Activated CD8-positive, alpha-beta T cell treated with anti-CD3 and anti-CD28 coated beads for 36 hours (primary cell): ENCODE measurements around the gene TPCN1. TPM values are rescaled to one million over a fixed set of nuclear protein-coding genes. Genes with fewer than 3 reads are reported as not detected.
A peak's percentile ranks its signal among the peaks of the same experiment; 100 is the strongest.

ENCODE experiments used
- ATAC-seq: fragments of 200-7000 bp; cut with Tn5 transposase; one replicate; pipeline ENCODE4 v1.10.0; 2021; ENCODE audit warnings: mild to moderate bottlenecking, moderate library complexity
- CTCF ChIA-PET: fragments of 350-600 bp; sonication (Branson Sonifier 250); formaldehyde crosslinking; loops from one replicate; lab custom pipeline; 2021; ENCODE audit warnings: antibody characterized with exemption; lab: Charles Lee
- POLR2A ChIA-PET: fragments of 350-600 bp; sonication (Branson Sonifier 250); formaldehyde crosslinking; loops from one replicate; lab custom pipeline; 2021; ENCODE audit warnings: antibody characterized with exemption; lab: Charles Lee
- DNase-seq: peaks from one replicate; pipeline ENCODE4 v3.0.0-alpha.2; 2020
- H3K27ac Mint-ChIP-seq: one replicate; pipeline ENCODE4 v1.8.0; 2021; ENCODE audit warnings: mild to moderate bottlenecking, mixed read lengths
- H3K27me3 Mint-ChIP-seq: one replicate; pipeline ENCODE4 v1.8.0; 2021; ENCODE audit warnings: mixed read lengths
- H3K36me3 Mint-ChIP-seq: one replicate; pipeline ENCODE4 v1.8.0; 2021; ENCODE audit warnings: low read depth, mixed read lengths
- H3K4me1 Mint-ChIP-seq: one replicate; pipeline ENCODE4 v1.8.0; 2021; ENCODE audit warnings: low read depth, mixed read lengths
- H3K4me3 Mint-ChIP-seq: one replicate; pipeline ENCODE4 v1.8.0; 2021; ENCODE audit warnings: mild to moderate bottlenecking, moderate library complexity, mixed read lengths
- H3K9me3 Mint-ChIP-seq: one replicate; pipeline ENCODE4 v1.8.0; 2021; ENCODE audit warnings: mixed read lengths
- intact Hi-C: fragments of 100-400 bp; cut with micrococcal nuclease; formaldehyde crosslinking; loops from one replicate; pipeline ENCODE4 v1.10.0; 2022
- total RNA-seq, 2 experiments: library from RNA; stranded (reverse); gene quantifications; one replicate each; pipeline ENCODE4 v1.2.3, GENCODE V29; 2021
- TF ChIP-seq, protein P1 (sequence below): fragments of 200-600 bp; IDR thresholded peaks from one replicate; pipeline ENCODE4 v1.8.0; 2022; ENCODE audit warnings: antibody characterized with exemption, mild to moderate bottlenecking

Gene TPCN1
- total RNA-seq, 2 experiments from 2014 or later, result 29.9 to 33.5 TPM

DNA sequence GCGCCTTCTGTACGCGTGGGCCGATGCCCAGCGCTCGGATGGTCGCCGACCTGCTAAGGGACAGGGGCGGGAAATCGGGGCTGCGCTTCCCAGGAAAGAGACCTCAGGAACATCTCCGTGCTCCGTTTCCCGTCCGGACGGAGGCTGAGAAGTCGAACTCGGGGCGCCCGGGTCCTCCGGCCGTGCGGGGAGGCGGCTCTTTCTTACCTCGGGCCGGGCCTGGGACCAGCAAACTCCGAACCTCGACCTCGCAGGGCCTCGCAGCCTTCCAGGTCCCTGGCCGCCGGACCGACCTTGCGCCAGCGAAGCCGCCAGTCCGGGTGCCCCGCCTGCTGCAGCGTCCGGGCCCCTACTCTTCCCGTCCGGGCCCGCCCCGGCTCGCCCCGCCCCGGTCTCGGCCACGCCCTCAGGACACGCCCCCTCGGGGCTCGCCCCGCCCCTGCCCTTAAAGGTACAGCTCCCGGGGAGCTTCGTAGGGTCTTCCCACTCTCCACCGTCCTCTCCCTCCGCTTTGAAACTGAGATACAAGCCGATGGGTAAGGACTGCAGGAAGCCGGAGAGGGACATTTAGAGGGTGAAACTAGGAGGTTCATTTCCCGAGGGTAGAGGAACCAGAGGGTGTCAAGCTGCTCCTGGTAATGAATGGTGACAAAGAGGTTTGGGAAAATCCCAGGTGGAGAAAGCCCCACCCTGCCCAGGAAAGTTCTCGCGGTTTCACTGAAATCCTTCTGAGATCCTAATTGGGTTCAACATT, 113.7 kb downstream of the TPCN1 start, which contains the start of gene SLC8B1:
Gene SLC8B1, minus strand, starts transcription at position 324 of the 754 bp plus-strand sequence. CDS start 2,231 bp downstream, outside the sequence.
- Mint-ChIP-seq H3K4me1 (peaks cover 23% of the 10 kb centered on the region), H3K36me3 (peaks cover 17% of the 10 kb centered on the region), H3K27me3 (no peaks in the 10 kb centered on the region), H3K9me3 (no peaks in the 10 kb centered on the region), H3K27ac (peak within 1 kb of the TSS; percentile 70), H3K4me3 (peak within 1 kb of the TSS; percentile 96)
- intact Hi-C loops, result loop anchor here (2.0 kb wide), 1 partner anchor 18 kb away; no protein-coding TSS in a partner anchor
- TF ChIP-seq, protein P1, sequence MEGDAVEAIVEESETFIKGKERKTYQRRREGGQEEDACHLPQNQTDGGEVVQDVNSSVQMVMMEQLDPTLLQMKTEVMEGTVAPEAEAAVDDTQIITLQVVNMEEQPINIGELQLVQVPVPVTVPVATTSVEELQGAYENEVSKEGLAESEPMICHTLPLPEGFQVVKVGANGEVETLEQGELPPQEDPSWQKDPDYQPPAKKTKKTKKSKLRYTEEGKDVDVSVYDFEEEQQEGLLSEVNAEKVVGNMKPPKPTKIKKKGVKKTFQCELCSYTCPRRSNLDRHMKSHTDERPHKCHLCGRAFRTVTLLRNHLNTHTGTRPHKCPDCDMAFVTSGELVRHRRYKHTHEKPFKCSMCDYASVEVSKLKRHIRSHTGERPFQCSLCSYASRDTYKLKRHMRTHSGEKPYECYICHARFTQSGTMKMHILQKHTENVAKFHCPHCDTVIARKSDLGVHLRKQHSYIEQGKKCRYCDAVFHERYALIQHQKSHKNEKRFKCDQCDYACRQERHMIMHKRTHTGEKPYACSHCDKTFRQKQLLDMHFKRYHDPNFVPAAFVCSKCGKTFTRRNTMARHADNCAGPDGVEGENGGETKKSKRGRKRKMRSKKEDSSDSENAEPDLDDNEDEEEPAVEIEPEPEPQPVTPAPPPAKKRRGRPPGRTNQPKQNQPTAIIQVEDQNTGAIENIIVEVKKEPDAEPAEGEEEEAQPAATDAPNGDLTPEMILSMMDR, result no peak
- DNase-seq (peak; percentile 88), ATAC-seq (peak; percentile 99)
- ChIA-PET CTCF (interaction anchor here (0.9 to 1.4 kb wide), 3 partner anchors 9 to 18 kb away, joined by 3 to 4 read pairs (median 3); no protein-coding TSS in a partner anchor), POLR2A (interaction anchor here (1.1 kb wide), 1 partner anchor 23 kb away, joined by 3 read pairs; no protein-coding TSS in a partner anchor)

DNA sequence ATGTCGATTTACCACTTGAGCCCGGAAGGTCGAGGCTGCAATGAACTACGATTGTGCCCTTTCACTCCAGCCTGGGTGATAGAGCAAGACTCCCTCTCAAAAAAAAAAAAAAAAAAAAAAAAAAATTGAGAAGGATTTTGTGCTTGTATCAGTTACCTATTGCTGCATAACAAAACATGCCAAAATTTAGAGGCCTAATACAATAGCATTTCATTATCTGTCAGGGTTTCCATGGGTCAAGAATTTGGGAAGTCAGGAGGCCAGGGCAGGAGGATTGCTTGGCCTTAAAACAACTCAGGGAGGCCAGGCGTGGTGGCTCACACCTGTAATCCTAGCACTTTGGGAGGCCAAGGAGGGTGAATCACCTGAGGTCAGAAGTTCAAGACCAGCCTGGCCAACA, 118.3 kb downstream of the TPCN1 start:
- POLR2A ChIA-PET, result no interaction called here
- intact Hi-C loops, result no loop called here
- H3K27ac Mint-ChIP-seq, result no peak overlapping the region
- no peak for DNase-seq
- ATAC-seq, result no peak
- H3K4me1 Mint-ChIP-seq, result peaks cover 2% of the 10 kb centered on the region
- TF ChIP-seq, protein P1, result no peak
- CTCF ChIA-PET, result no interaction called here
- no peaks in the 10 kb centered on the region for H3K9me3 Mint-ChIP-seq
- no peaks in the 10 kb centered on the region for H3K27me3 Mint-ChIP-seq
- H3K4me3 Mint-ChIP-seq, result no peak overlapping the region
- no peaks in the 10 kb centered on the region for H3K36me3 Mint-ChIP-seq

DNA sequence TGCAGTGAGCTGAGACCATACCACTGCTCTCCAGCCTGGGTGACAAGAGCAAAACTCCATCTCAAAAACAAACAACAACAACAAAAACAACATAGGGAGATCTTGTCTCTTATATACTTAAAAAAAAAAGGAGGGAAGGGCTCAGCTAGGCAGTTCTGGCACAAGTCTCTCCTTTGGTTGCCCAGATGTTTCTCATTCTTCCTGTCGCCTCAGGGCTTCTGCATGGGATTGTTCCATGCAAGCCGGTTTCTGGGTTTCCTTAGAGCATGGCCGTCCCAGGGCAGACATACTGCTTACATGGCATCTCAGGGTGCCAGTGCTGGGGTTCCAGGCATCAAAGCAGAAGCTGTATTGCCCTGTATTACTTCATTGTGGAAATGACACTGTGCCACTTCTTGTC, 118.8 kb downstream of the TPCN1 start:
- intact Hi-C loops, result no loop called here
- Mint-ChIP-seq H3K4me3 (no peak overlapping the region), H3K9me3 (no peaks in the 10 kb centered on the region), H3K36me3 (no peaks in the 10 kb centered on the region), H3K27ac (no peak overlapping the region), H3K4me1 (peaks cover 2% of the 10 kb centered on the region), H3K27me3 (no peaks in the 10 kb centered on the region)
- DNase-seq, result no peak
- TF ChIP-seq, protein P1, result no peak
- POLR2A ChIA-PET, result no interaction called here
- no peak for ATAC-seq
- CTCF ChIA-PET, result no interaction called here

DNA sequence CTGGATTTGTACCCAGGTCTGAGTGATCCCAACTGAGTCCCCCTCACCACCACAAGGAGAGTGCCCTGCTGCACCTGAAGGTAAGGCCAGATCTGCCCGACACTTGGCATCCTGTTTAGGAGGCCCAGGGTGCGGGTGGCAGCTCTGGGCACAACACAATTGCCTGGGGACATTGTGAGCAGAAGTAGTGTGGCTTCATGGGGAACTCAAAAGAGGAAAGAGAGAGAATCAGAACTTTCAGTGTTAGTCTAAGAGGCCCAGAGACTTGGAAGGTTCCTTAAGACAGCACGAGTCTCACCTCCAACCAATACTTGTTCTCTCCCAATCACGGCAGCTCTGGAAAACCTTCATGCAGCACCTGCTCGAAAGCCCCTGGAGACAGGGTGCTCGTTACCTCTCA, 120.3 kb downstream of the TPCN1 start:
- no peaks in the 10 kb centered on the region for H3K9me3 Mint-ChIP-seq
- H3K36me3 Mint-ChIP-seq, result no peaks in the 10 kb centered on the region
- no peak overlapping the region for H3K4me3 Mint-ChIP-seq
- H3K4me1 Mint-ChIP-seq, result no peaks in the 10 kb centered on the region
- intact Hi-C loops, result no loop called here
- no peak overlapping the region for H3K27ac Mint-ChIP-seq
- POLR2A ChIA-PET, result no interaction called here
- H3K27me3 Mint-ChIP-seq, result no peaks in the 10 kb centered on the region
- CTCF ChIA-PET, result no interaction called here
- no peak for ATAC-seq
- TF ChIP-seq, protein P1, result no peak
- no peak for DNase-seq

DNA sequence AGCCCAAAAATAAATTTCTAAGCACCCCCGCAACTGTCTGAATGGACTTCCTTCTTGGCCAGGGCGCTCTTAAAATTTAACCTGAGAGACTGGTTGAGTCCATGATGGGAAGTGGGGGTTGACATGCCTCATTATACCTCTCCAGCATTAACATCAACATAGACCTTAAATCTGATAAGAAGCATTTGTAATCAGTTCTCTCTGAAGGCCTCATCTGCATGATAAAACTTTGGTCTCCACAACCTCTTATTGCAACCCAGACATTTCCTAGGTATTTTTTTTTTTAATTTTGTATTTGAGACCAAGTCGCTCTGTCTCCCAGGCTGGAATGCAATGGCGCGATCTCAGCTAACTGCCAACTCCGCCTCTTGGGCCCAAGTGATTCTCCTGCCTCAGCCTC, 124.1 kb downstream of the TPCN1 start:
- Mint-ChIP-seq H3K36me3 (no peaks in the 10 kb centered on the region), H3K4me1 (no peaks in the 10 kb centered on the region), H3K27ac (no peak overlapping the region), H3K4me3 (no peak overlapping the region), H3K9me3 (no peaks in the 10 kb centered on the region), H3K27me3 (no peaks in the 10 kb centered on the region)
- no peak for ATAC-seq
- CTCF ChIA-PET, result no interaction called here
- DNase-seq, result no peak
- intact Hi-C loops, result no loop called here
- POLR2A ChIA-PET, result no interaction called here
- TF ChIP-seq, protein P1, result no peak
